Measurements from ENCODE around the gene CSNK1D.
"Not testable (repeated sequence)": the region's sequence is repeated elsewhere in the genome, so short reads cannot be mapped to it uniquely, and the experiment has no call there.

CSNK1D gene

GRCh38 chr17:82202981-82203380 is 70.5 kb downstream of the CSNK1D start:
- no peak for TF ChIP-seq POLR2A (IDR thresholded peaks at IDR 0.05; ENCODE audit: low read depth, low read length)
- FAIRE-seq = no peak
- DNase-seq (ENCODE audit: insufficient read length, low spot score) = no peak

DNA sequence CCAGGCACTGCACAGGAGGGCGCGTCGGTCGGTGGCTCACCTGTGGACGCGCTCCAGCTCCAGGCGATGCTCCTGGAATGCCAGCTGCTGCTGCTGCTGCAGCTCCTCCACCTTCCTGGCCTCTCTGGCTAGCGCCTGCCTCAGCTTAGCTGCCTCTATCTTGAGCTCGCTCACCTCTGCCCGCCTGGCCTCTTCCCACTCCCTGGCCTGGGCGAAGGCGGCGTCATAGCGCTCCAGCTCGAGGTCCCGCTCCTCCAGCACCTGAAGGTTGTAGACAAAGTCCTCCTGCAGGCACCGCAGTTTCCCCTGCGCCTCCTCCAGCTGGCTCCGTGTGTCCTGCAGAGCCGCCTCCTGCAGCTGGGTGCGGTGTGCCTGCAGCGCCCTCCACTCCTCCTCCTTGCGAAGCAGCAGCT is 72.0 kb downstream of the CSNK1D start:
- DNase-seq (ENCODE audit: insufficient read length, low spot score) (no peak), FAIRE-seq (no peak)
- no peak for TF ChIP-seq POLR2A (IDR thresholded peaks at IDR 0.05; ENCODE audit: low read depth, low read length)

GRCh38 chr17:82200743-82201497 is 72.6 kb downstream of the CSNK1D start:
- DNase-seq (ENCODE audit: insufficient read length, low spot score) (no peak), FAIRE-seq (no peak)
- no peak for TF ChIP-seq POLR2A (IDR thresholded peaks at IDR 0.05; ENCODE audit: low read depth, low read length)

GRCh38 chr17:82200135-82200534 is 73.4 kb downstream of the CSNK1D start:
- no peak for TF ChIP-seq POLR2A (IDR thresholded peaks at IDR 0.05; ENCODE audit: low read depth, low read length)
- DNase-seq (ENCODE audit: insufficient read length, low spot score) (no peak), FAIRE-seq (no peak)

DNA sequence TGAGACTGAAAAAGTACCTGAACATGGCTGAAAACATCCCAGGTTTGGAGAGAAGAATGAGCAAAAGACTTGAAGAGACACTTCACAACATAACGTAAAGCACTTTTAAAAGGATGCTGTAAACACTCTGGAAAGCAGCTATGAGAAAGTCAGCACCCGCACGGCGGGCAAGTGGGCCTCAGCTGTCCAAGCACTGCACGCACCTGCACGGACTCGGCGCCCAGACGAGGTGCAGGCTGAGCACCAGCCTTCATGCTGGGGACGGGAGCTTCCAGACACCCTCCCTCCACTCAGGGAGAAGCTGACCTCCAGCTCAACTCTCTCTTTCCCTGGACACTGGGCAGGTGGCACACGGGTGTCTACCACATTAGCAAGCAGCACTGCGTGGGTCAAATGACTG is 74.0 kb downstream of the CSNK1D start:
- TF ChIP-seq POLR2A (IDR thresholded peaks at IDR 0.05; ENCODE audit: low read depth, low read length) = no peak
- no peak for FAIRE-seq
- no peak for DNase-seq (ENCODE audit: insufficient read length, low spot score)

DNA sequence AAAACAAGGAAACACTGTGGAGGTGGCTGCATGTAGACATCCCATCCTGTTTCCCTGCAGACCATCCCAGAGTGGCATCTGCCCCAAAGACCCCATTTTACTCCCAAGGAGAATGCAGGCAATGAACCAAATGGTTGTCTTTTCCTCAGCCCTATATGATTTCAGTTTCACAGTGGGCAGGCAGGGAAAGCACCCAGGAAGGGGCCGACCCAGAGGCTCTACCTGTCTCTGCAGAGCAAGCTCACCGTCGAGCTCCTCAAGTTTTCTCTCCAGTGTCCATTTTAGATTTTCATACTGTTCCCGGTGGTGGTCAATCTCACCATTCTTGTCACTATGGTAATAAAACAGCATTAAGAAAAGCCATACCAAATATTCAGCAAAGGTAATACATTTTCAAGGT is 75.4 kb downstream of the CSNK1D start:
- TF ChIP-seq POLR2A (IDR thresholded peaks at IDR 0.05; ENCODE audit: low read depth, low read length) = no peak
- no peak for DNase-seq (ENCODE audit: insufficient read length, low spot score)

DNA sequence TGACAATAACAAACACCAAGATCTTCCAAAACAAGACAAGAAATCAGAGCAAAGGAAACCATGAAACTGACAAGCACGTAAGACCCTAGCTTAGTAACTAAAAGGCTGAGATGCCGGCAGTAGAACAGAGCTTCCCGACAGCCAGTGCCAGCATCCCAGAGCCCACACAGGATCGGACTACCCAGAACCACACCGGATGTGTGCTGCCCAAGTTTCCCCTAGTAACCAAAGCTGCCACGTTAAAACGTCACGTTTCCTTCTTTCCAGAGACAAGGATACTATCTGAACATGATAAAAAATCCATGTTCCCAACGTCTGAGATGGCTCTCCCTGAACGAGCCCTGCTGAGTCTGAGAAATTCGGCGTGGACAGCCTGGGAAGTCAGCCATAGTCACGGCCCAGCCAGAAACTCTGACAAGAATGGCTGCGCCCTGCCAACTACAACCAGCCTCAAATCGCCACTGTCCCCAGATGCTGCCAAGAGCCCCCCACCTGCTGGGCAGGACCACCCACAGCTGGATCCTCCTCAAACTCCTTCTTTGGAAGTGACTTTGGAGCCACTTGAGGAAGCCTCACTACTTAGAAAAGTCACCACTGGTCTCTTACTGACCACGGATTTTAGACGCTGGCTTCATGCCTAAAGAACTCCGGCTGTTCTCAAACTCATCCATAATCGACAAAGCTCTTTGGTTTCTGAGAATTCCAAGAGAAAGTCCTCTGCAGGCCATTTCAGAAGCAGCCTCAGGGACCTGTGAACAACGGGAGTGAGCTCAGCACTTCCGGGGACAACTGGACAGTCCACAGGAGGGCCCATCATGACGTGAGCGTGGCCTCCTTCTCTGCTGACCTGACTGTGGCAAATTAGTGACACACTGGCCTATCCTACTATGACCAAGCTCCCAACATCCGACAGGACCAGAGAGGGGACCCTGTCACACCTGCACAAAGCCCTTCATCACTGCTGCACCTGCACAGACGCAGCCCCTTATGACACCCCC is 77.5 kb downstream of the CSNK1D start:
- TF ChIP-seq POLR2A (IDR thresholded peaks at IDR 0.05; ENCODE audit: low read depth, low read length) = no peak
- FAIRE-seq (no peak), DNase-seq (ENCODE audit: insufficient read length, low spot score) (no peak)

More for the DNA sequence above, 75.4 kb downstream of the CSNK1D start:
- no peak for FAIRE-seq

DNA sequence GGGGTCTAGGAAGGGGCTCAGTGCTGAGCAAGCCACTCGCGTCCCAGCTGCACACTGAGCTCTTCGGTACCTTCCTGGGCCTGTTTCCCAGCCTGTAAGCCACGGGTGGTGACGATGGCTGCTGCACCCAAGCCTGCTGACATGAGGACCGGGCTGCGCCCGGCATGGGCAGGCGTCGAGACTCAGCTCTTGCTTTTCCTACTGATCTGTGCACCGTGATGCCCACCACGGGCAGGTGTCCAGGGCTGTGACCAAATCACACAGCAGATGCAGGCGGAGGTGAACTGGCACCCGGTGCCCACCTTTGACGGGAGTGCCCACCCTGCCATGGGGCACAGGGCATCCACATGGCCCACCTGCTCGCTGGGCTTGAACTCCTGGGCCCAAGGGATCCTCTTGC is 78.7 kb downstream of the CSNK1D start:
- no peak for DNase-seq (ENCODE audit: insufficient read length, low spot score)
- no peak for TF ChIP-seq POLR2A (IDR thresholded peaks at IDR 0.05; ENCODE audit: low read depth, low read length)
- no peak for FAIRE-seq

DNA sequence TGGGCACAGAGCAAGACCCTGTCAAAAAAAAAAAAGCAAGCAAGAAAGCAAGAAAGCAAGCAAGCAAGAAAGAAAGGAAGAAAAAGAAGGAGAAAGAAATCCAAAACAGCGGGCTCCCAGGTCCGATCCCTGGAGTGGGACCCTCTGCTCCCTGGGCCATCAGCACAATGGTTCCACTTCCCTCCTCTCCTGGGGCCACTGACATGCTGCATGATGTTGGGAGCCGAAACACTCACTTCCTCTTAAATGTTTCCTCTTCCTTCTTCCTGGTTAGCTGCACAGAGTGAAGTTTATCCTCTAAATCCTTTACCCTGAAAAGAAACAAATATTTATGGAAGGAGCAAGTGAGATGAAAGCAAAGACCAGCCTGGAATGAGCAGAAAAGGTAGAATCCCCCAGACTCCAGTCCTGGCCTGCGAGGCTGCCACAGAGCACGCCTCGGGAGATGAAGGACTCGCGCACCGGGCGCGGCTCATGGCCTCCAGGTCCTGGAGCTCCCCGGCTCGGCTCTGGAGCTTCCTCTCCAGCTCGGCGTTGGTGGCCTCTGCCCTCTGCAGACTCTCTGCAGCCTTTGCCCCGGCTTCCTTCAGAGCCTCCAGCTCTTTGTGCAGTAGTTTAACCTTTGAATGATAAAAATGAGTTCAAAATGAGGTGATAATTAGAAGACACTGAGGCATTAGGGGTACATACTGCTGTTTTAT is 79.8 kb downstream of the CSNK1D start:
- TF ChIP-seq POLR2A (IDR thresholded peaks at IDR 0.05; ENCODE audit: low read depth, low read length) = no peak
- no peak for DNase-seq (ENCODE audit: insufficient read length, low spot score)

DNA sequence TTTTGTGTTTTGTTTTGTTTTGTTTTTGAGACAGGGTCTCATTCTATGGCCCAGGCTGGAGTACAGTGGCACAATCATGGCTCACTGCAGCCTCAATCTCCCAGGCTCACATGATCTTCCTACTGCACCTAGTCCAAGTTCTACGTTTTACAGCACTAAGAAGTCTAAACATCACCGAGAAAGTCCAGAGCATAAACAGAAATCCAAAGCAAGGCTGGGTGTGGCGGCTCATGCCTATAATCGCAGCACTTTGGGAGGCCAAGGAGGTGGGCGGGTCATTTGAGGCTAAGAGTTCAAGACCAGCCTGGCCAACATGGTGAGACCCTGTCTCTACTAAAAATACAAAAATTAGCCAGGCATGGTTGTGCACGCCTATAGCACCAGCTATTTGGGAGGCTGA is 80.5 kb downstream of the CSNK1D start:
- not testable (repeated sequence) for FAIRE-seq; DNase-seq (ENCODE audit: insufficient read length, low spot score)

More for the DNA sequence above, 79.8 kb downstream of the CSNK1D start:
- FAIRE-seq = no peak

Data from H54 (cell line).